Heart left ventricle (tissue), 13 donors: ENCODE measurements around the gene SCN5A.

Experiments
- POLR2A ChIP-seq, 2 donors: fragments of 450-650 bp; IDR thresholded peaks; one replicate each; pipeline ENCODE4 v1.6.1; 2017; ENCODE audit warnings: antibody characterized with exemption in 2 of 2, mild to moderate bottlenecking in 2 of 2, moderate library complexity in 2 of 2
- TF ChIP-seq, protein P1 (sequence below), 12 donors: fragments of 200-600 bp; sonication (generic) in 4 of 12; IDR thresholded peaks; one replicate each; pipeline versions ENCODE4 v1.5.0 to v1.8.0; 2018 to 2022; ENCODE audit warnings: antibody characterized with exemption in 12 of 12, mild to moderate bottlenecking in 5 of 12
- donor health status: ischemic (EF 13 %, LVEDD 7.1; RV severe dilation, severe dysfunction).
- donor health status: DM: no; HTN: yes; CAD: no.
- donor health status: DM: no; HTN: no; CAD: no.
- donor health status: ischemic (EF 25% LVEDD 6.9; RV normal size, moderate dysfunction).
- donor health status: ischemic (EF 25% LVEDD 5.7; RV mildly dilated, moderate dysfunction).
- donor health status: ischemic (EF 35%, LVEDD 5.7; RV mildly dilated, moderate dysfunction).
- donor health status: nonischemic (EF 11% LVEDD 7.7; RV severe dilation, severe dysfunction).
- donor health status: DM: yes; HTN: yes; CAD: no.
- donor health status: PGD.
- donor health status: ischemic (EF 29% LVEDD 5.4; RV normal size, mild dysfunction).
- donor health status: nonischemic (EF 23%, LVEDD 6.1; RV moderate dilation, normal function).

DNA sequence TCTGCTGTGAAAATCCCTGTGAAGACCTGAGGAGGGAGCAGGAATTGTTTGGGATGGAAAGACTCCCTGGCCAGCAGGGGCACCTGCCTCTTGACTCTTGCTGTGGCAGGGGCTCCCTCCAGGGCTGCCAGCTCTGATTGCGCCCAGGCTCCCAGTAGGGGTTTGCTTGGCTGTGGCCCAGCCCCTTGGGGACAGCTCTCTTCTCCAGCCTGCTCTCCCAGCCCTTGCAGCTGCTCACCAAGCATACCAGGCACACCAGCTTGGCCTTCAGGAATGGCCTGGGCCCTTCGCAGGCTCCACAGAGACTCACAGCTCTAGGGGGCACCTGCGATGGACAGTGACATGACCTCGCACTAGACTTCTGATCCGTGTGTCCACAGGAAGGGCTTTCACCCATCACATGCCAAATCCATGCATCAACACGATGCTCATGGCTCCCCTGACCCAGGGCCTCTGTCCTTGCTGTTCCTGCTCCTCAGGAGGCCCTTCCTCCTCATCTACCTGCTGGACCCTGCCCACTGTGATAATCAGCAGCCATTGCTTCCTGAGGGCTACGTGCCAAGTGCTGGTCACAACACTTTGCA lies 61.8 kb downstream of the SCN5A start:
- TF ChIP-seq, protein P1, sequence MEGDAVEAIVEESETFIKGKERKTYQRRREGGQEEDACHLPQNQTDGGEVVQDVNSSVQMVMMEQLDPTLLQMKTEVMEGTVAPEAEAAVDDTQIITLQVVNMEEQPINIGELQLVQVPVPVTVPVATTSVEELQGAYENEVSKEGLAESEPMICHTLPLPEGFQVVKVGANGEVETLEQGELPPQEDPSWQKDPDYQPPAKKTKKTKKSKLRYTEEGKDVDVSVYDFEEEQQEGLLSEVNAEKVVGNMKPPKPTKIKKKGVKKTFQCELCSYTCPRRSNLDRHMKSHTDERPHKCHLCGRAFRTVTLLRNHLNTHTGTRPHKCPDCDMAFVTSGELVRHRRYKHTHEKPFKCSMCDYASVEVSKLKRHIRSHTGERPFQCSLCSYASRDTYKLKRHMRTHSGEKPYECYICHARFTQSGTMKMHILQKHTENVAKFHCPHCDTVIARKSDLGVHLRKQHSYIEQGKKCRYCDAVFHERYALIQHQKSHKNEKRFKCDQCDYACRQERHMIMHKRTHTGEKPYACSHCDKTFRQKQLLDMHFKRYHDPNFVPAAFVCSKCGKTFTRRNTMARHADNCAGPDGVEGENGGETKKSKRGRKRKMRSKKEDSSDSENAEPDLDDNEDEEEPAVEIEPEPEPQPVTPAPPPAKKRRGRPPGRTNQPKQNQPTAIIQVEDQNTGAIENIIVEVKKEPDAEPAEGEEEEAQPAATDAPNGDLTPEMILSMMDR (IDR thresholded peaks at IDR 0.05) = no peak
- no peak for TF ChIP-seq POLR2A (IDR thresholded peaks at IDR 0.05)
